Hair follicular keratinocyte (primary cell): ENCODE data around the gene RBM41. TPM values are rescaled to one million over a fixed set of nuclear protein-coding genes. Genes with fewer than 3 reads are reported as not detected.

ENCODE experiments used
- total RNA-seq: library from RNA; depleted of rRNA; stranded (reverse); fragments of >200 nt; gene quantifications from 2 replicates; pipeline ENCODE4 v1.2.3, GENCODE V29; 2015

RBM41 gene
- 10.2 and 12.0 TPM in 2 replicates for total RNA-seq

GRCh38 chrX:107118322-107119147 is at the start of gene RBM41:
RBM41 (minus strand) TSS chrX:107118822; CDS start chrX:107118773, 49 bp downstream.

Other genes starting within 250 kb of the RBM41 start
- not detected in 2 replicates for gene RIPPLY1, start 215.5 kb downstream of the RBM41 start, total RNA-seq
- not detected in 2 replicates for gene CLDN2, start 198.4 kb downstream of the RBM41 start, total RNA-seq
- gene MORC4, start 118.6 kb downstream of the RBM41 start, total RNA-seq: 14.7 and 17.1 TPM in 2 replicates
- 3.5 and 4.9 TPM in 2 replicates for gene NUP62CL, start 87.6 kb upstream of the RBM41 start, total RNA-seq
- not detected in 2 replicates for gene DNAAF6, start 87.8 kb upstream of the RBM41 start, total RNA-seq